Activated CD8-positive, alpha-beta memory T cell treated with anti-CD3 and anti-CD28 coated beads for 1 hour (primary cell): ENCODE results near the gene ELK1.

Source experiments
- DNase-seq, 2 donors: peaks; one replicate each; pipeline ENCODE4 v3.0.0-alpha.2; 2020; ENCODE audit warnings: low read depth in 1 of 2; ENCODE audit errors: extremely low read depth in 1 of 2

Gene ELK1

DNA sequence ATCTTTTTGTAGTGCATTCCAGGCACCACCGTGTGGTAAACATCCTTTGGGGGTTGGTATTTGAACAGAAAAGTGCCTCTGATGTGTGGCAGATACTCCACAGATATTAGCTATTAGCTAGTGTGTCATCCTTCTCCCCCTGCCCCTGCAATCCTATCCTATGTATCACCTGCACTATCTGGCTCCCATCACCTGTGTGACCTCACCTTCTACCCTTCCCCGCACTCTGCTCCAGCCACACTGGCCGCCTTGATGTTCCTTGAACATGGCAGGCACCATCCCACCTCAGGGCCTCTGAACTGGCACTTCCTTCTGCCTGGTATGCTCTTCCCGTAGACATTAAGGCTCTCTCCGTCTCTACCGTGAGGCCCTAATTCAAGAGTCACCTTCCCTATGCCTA, 3.7 kb downstream of the ELK1 start:
- DNase-seq, result no peak

DNA sequence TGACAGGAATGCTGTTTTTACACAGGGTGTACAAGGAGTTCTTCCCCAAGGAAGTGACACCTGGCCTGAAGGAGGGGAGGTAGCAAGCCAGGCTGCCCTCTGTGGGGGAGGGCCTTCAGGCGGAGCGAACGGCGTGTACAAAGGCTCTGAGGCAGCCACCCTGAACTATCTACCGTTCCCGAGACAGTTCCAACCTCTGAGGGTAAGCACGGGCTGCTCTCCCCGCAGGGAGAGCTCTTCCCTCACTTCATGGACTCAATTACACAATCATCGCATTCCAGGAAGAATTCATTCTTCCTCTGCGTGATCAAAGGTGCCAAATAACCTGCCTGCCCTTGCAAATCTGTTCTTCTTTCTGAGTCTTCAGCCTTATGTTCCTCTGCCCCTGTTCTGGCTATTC, 4.8 kb downstream of the ELK1 start:
- no peak for DNase-seq

DNA sequence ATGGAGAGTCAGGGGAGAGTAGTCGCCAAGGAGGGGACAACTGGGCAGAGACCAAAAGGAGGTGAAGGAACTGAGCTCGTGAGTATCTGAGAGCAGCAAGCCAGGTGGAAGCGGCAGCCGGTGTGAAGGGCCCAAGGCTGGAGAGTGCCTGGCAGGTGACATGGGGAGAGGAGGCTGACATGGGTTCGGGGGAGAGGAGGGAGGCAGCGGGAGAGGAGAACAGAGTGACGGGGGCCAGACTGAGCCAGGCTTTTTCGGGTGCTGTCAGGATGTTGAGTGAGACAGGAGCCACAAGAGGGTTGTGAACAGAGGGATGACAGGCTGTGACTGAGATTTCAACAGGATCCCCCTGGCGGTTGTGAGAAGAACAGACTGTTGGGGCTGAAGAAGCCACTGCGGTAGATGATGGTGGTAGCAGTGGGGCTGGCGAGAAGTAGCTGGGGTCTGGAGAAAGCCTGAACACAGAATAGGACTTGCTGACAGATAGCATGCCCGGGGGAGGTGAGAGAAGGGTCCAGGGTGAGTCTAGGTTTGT, 5.7 kb downstream of the ELK1 start:
- no peak for DNase-seq

DNA sequence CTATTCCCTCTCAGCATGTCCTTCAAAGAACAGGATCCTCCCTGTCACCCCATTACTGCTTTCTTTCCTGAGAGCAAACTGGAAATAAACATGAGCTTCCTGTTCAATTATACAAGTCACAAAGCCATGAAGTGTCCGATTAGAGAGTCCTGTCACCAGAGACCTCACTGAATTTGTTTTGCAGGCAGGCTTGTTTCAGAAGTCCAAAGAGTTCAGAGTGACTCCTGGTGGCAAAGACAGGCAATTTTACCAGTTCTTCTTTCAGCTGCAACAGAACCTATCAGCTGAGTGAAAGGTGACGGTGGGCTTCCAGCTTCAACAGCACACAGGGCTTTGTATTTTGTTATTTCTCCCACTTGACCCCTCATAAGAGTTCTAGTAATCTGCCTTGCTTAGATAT, 6.4 kb downstream of the ELK1 start:
- no peak for DNase-seq

DNA sequence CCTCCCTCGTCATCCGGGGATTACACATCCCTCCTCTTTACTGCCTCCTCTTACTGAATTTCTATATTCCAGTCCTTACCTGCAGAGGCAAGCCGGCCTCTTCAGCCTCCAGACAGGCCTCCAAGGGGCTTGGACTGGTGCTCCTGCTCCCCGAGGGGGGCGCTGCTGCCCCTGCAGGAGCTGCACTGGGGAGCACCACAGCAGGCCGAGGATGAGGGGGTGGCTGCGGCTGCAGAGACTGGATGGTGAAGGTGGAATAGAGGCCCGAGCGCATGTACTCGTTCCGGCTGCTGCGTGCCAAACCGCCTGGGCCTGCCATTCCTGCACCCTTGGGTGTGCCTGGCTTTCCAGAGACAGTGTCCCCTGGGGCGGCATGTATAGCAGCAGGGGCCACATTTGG, 11.5 kb downstream of the ELK1 start:
- no peak for DNase-seq

DNA sequence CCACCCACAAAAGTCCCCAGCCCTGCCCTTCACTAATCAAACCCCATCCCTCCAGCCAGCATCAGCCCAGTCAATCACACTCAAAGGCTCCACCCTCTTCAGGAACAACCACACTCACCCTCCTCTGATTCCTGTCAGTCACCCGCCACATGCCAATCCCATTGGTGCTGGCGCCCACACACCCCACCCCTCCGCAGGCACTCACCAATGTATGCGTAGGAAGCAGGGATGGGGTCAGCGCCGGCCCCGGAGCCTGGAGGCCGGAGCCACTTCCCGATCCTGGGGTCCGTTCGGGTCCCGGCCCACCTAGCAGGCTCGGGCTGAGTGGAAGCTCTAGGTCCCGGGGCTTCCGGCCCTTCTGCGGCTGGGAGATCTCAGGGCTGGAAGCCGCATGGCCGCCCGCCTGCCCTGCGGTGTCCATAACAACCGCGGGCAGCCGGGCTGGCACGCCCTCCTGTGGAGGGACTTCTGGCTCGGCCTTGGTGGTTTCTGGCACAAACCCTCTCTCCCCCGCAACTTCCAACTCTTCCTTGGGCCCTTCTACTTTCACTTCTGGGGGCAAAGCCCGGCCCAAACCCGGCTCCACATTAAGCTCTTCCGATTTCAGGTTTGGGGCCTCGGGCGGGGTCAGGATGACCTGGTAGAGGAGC, 12.7 kb downstream of the ELK1 start:
- no peak for DNase-seq

DNA sequence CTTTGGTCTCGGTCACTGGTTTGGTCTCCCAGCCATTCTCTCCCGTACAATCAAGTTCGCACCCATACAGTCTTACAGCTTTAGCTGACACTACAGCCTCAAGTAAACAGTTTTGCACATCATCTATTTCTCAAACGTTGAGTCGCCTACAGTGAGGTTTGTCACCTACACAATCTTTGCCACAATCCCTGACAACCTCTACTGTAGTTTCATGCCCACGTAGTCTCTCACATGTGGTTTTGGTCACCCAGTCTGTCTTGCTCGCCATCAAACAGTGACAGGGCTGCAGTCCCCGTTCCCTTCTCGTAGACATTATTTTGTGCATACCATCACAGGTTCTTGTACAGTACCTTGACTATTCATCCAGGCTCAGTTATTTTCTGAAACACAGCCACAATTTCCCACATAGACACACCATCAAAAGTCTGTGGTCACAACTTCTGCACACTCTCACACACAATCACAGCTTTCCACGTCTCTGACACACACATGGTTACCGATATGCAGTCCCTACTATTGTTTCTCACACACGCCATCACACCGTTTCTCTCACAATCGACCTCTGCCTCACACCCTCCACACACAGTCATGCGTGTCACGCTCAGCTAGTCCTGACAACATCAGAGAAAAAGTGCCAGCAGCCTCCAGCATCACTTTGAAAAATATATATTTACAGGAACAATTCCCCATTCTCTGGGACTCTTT, 15.3 kb downstream of the ELK1 start:
- no peak for DNase-seq

DNA sequence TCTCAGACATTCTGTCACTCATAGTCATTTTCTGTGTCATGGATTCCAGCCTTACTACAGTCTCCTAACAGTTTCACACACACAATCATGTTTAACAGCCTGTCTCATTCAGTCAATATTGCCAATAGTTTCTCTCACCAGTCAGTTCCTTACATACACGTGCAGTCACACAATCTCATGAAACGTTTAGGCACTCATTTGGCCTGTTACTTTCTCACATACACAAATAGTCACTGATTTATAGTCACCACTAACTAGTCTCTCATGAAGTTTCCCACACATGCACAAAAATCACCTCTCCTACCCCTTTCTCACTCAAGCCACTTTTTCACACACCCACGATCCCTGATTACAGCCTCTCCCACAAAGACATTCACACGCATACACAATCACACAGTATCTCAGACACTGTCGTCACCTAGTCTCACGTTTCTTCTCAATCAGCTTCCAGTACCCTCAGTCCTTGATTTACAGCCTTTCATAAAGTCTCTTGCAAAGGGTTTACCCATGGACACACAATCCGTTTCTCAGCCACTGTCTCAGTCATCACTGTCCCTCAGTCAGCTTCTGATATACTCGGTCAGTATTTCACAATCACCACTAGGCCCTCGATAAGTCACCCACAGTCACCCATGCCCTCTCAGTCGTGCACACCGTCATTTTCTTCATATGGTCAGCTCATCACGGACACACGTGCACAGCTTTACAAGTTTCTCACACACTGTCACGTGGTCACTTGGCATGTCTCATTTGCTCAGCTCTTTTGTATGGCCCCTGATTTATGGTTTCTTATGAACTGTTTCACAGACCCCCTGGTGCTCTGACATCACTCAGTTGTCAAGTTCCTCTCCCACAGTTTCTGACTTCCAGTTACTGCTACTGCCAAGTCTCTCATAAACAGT, 16.4 kb downstream of the ELK1 start:
- DNase-seq, result no peak

DNA sequence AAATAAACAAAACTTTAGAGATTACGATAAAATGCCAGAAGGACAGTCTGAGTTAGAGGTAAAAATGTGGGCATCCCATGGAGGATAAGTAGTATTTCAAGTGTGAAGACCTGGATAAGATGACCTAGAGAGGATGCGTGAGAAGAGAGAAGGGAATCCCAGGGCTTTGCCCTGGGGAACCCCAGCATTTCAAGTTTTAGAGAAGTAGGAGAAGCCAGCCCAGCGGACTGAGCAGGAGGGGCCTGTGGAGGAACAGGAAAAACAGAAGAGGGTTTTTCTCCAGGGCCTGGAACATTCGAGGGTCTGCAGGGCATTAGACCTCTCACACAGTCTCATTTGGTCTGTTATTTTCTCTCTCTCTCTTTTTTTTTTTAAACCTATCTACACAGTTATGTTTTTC, 17.7 kb downstream of the ELK1 start:
- no peak for DNase-seq

DNA sequence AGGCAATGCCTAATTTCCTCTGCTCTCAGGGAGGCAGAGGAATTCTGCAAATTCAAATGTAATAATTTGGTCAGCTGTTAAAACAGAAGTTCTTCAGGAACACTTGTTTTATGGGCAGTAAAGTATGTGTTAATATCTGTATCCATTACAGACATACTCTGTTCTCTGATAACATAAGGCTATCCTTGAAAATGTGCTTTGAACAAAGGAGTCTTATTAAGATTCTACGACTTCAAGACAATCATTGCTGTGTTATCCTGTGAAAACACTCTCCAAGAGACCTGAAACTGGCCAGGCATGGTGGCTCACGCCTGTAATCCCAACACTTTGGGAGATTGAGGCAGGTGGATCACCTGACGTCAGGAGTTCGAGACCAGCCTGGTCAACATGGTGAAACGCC, 18.7 kb downstream of the ELK1 start:
- DNase-seq, result no peak

DNA sequence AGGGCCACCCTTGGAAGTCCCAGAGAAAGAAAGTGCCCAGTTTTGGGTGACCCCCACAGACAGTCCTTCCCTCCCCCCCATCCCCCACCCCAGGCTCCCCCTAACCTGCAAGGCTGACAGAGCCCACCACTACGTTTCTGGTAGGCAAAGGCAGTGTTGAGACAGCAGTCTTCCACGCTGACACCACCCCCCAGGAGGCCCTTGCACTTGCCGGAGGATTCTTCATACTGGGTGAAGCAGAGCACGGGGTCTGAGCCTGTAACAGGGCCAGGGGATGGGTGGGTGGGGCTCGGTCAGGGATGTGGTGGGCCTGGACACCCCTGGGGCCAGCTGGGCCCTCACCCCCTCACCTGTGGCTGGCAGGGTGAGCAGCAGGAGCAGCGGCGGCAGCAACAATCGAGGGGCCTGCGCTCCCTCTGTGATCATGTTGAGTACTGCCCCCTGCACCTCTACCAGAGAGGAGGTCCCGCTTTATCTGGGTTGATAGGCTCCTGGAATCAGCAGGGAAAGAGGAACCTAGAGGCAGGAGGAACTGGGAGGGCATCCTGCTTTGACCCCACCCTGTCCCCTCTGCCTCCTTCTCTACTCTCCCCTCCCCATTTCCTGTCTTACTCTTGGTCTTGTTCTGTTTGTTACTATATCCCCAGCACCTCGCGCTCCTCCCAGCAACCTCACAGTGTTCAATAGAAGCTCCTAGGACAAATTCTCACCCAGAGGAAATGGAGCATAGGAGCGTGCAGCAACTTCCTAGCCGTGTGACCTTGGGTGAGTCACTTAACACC, 20.8 kb downstream of the ELK1 start, which contains the start of gene CFP:
TSS of gene CFP (minus strand) at position 512 of the 782 bp plus-strand sequence. CDS start at position 426, 86 bp downstream.
- no peak for DNase-seq

DNA sequence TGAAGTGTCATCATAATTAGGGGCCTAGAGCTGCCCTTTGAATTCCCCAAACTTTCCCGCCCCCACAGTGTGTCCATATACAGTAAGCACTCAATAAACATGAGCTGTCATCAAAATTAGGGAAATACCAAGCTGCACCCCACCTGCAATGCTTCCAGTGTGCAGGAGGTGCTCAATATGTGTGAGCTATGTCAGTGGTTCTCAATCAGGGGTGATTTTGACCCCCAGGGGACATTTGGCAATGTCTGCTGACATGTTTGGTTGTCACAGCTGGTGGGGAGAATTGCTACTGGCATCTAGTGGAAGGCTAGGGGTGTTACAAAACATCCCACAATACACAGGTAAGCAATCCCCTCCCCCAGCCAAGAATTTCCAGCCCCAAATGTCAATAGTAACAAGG, 21.4 kb downstream of the ELK1 start:
- no peak for DNase-seq

DNA sequence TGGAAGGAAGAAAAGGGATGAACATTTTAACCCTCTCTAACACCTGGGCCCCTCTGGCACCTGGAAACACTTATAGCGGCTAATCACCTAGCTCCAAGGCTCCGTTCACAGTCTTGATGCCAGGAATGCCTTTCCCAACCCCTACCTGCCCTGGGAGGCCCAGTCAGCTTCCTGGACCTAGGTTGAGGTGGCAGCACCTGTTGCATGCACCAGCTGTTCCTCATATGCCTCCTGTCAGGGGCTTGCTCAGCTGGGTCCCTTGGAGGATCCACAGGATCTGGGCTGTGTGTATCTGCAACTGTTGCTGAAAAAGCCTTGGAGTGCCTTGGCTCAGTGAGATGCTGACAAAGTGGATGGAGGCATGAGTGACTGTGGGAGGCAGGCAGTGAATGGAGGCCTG, 25.0 kb downstream of the ELK1 start:
- DNase-seq, result no peak

DNA sequence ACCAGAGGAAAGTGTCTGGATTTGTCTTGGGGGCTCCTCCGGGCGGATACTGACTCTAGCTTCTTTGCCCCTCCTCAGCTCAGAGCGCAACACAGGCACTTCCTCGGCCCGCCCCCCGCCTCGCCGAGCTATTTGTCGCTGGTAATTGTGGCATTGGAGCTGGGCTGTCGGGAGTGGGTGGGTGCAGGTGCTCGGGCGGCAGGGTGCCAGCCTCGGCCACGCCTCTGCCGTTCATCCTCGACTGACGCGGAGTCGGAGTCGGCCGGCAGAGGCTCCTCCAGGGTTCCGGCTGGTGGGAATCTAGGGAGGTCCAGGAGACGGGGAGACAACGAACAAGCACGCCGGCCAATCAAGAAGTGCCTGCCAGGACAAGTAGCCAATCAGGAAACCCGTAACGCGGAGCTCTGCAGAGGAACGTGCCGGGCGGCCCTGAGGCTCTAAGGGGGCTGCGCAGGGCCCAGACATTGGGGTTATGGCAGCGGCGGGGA, 26.8 kb downstream of the ELK1 start:
- peak in 1 of 2 donors; percentile 8 for DNase-seq

DNA sequence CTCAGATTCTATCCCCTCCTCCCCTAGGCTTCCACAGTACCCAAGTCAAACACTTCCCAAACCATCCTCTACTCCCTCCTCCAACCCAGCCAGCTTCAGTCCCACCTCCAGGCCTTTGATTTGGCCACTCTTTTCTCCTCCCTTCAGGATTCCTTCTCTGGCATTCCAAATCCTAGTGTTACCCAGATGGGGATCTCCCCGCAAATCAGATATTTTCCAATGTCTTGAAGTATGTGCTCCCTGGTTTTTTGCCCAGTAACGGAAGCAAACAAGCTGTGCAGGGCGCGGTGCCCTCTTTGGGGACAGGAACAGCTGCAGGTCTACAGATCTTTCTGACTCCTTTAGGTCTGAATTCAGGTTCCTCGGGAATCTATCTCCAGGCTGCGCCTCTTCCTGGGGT, 28.5 kb downstream of the ELK1 start:
- no peak for DNase-seq

DNA sequence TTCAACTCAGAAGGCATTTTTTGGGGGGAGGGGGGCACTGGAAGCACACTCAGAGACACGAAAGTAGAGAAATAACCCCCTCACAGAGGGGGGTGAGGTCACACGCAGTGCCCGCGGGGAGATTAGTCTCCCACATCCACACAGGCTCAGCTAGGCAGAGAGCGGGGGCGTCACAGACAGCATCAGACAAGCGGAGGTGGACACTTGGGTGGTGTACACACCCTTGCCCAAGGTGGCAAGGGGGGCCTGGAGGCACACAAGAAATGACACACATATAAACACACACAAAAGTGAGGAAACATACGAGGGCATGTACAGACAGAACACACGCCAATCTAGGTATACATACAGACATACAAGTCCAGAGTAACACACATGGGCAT, 30.1 kb downstream of the ELK1 start:
- no peak for DNase-seq

DNA sequence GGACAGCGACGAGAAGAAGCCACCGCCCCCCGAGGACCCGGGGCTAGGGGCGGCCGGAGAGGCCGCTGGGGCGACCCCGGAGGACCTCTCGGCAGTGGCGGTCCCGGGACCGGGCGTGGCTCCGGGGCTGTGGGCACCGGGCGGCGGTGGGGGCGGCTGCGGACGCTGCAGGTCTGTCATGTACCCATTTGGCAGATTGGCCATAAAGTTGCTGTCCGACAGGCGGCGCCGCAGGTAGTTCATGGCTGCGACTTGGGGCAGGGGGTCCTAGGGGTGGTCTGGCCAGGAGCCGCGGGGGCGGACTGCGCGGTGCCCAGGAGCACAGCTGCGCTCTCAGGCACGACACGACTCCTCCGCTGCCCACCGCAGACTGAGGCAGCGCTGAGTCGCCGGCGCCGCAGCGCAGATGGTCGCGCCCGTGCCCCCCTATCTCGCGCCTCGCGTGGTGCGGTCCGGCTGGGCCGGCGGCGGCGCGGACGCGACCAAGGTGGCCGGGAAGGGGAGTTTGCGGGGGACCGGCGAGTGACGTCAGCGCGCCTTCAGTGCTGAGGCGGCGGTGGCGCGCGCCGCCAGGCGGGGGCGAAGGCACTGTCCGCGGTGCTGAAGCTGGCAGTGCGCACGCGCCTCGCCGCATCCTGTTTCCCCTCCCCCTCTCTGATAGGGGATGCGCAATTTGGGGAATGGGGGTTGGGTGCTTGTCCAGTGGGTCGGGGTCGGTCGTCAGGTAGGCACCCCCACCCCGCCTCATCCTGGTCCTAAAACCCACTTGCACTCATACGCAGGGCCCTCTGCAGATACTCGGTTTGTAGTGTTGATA, 30.7 kb downstream of the ELK1 start, which contains the start of gene SYN1:
TSS of gene SYN1 (minus strand) at position 372 of the 817 bp plus-strand sequence. CDS start at position 243, 129 bp downstream.
- DNase-seq, result peak; percentile 62 to 68

DNA sequence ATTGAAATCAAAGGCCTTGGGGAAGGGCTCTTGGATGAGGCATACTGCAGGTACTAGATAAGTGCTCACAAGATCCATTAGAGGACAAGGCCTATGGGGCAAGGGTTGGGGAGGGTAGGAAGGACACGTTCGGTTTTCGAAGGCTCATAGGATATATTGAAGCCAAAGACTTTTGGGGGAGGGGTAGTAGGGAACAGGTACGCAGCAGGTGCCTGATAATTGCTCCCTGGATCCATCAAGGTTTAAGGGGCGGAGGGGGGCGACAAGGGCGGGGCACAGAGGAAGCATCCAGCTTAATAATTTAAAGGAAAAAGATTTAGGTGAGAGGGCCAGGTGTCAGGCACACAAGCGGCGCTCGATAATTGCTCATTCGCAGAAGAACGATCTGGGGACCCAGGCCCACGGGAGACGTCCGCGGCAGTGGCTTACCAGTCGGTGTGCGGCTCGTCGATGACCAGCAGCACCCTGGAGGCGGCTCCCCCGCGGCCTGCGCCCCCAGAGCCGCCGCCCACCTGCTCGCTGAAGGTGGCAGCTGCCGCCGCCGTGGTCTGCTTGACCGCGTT, 31.4 kb downstream of the ELK1 start:
- DNase-seq, result no peak

DNA sequence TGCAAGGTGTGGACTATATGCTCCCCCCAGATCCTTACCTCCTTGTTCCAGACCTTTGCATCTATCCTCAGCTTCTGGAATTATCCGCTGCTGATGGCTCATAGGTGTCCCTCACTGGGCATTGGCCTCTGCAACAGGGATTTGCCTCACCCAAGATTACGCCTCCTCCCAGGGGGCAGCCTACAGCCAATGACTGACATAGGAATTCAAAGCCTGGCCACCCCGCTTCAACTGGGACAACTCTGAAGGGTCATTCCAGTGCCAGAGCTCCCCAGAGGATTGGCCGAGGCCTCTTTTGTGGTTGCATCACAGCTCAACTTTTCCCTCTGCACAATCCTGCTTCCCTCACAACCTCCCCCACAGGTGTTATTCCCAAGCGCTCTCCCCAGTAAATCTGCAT, 35.7 kb downstream of the ELK1 start:
- no peak for DNase-seq
